Retina (tissue), 1 donor: ENCODE data around the gene FAF2.
"Not testable (repeated sequence)": the region's sequence is repeated elsewhere in the genome, so short reads cannot be mapped to it uniquely, and the experiment has no call there.

ENCODE experiments used
- DNase-seq: peaks from one replicate; pipeline ENCODE4 v3.0.0-alpha.2; 2016

The FAF2 gene, protein sequence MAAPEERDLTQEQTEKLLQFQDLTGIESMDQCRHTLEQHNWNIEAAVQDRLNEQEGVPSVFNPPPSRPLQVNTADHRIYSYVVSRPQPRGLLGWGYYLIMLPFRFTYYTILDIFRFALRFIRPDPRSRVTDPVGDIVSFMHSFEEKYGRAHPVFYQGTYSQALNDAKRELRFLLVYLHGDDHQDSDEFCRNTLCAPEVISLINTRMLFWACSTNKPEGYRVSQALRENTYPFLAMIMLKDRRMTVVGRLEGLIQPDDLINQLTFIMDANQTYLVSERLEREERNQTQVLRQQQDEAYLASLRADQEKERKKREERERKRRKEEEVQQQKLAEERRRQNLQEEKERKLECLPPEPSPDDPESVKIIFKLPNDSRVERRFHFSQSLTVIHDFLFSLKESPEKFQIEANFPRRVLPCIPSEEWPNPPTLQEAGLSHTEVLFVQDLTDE

DNA sequence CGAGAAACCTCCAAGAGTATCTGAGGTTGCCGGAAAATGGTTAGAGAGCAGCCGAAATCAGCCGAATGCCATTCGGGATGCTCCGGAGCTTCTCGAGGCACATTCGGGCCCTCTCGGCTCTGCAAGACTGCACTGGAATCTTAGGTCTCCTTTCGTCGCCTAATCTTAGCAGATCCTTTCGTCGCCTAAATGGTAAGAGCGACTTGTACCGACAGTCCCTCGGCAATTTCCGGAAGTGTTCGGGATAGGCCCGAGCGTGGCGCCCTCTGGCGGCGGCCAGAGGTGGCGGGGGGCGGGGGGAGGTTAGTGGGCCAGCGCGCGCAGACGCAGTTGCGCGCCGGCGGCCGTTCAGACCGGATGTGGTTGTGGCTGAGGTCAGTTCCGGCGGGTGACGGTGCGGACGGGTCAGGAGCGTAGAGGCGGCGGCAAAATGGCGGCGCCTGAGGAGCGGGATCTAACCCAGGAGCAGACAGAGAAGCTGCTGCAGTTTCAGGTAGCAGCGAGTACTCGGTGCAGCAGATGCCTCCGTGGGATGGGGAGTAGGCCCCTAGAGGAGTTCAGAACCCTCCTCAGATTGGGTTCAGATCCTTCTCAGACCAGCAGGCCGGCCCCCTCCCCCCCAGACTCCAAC, at the start of gene FAF2:
TSS of gene FAF2 (plus strand) at position 408 of the 631 bp plus-strand sequence. CDS start at position 431, 23 bp downstream.
- DNase-seq: peak; percentile 98

DNA sequence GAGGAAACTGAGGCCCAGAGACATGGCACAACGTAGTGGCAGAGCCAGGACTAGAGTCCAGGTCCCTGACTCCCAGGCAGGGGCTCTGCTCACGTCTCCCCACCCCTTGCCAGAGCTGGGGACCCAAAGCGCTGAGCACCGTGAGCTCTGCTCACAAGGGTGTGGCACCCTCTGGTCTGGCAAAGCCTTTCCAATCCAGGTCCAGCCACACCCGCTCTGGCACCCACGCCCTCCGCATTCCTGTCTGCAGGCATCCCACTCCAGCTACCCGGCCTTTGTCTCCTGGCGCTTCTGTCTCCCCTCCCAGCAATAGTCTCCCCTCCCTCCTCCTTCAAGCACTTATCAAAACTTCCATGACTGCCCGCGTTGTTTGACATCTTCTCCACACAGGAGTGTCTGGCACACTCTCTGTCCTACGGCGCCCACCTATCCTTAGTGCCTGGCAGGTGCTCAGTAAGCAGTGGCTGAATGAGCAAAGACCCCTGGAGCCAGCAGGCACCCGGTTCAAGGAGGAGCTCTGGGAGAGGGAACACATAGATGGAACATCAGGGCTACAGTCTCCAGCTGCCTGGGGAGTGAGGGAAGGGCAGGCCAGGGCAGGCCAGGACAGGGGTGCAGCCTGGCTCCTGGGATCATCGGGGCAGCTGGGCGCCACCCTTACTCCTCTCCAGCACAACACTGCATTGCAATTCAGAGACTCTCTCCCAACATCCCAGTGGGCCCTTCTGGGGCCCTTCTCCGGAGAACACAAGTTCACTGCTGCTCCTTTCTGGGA, 47.6 kb upstream of the FAF2 start:
- DNase-seq: no peak

DNA sequence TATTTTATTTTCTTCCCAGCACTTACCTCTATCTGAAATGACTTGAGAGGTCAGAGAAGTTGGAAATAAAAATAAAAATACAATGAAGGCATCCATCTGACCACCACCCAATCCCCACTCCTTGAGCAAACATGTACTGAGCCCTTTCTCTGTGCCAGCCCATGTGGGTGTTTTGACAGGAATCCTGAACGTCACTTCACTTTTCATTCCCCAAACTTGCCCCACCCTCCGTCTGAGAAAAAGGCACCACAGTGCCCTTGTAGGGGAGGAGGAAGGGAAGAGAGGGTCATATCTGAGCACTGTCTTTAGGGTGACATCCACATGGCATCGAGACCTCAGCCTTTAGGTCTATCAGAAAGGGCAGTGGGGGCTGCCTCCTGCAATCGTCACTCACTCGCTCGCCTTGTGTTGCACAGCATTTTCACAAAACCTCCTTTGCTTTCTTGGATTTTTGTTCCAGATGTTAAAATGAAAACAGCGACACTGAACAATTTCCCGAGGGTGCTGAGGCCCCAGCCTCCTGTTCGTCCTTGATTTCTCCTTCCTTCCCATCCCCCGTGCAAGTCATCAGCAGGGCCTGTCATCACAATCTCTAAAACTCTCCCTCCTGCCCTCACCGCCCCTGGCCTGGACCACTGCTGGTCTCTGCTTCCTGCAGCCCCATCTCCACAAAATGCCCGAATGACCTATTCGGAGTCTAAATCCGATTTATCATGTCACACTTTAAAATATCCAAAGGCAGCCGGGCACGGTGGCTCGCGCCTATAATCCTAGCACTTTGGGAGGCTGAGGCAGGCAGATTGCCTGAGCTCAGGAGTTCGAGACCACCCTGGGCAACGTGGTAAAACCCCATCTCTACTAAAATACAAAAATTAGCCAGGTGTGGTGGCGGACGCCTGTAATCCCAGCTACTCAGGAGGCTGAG, 46.6 kb upstream of the FAF2 start:
- DNase-seq: no peak

DNA sequence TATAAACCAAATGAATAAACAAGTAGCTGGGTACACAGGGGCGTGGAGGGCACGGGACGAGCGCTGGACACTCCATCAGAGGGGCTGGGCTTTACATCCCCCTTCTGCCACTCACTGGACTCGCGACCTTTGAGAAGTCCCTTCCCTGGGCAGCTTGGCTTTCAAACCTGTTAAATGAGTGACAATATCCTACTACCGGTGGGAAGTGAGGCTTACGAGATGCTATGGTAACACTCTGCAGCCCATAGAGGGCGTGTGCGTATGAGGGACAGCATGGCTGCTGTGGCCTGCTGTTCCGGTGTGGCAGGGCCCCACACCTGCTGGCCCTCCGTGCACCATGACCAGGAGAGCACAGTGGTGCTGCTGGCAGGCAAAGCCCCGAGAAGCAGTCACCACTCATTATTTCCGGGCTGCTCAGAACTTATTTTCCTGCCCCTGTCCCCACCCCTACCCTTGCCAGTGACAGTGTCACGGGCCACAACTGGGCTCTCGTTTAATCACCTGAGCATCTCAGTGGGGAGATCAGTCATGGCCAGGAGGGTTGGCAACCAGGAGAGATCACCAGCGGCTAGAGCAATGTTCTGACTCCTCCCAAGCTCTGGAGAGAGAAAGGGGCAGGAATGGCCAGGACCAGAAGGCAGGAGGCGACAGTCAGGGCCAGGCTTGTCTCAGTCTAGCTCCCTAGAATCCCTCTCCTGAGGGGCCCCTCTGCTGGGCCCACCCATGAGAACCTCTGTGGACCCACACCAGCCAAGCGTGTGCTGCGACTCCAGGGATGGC, 42.3 kb upstream of the FAF2 start:
- no peak for DNase-seq

DNA sequence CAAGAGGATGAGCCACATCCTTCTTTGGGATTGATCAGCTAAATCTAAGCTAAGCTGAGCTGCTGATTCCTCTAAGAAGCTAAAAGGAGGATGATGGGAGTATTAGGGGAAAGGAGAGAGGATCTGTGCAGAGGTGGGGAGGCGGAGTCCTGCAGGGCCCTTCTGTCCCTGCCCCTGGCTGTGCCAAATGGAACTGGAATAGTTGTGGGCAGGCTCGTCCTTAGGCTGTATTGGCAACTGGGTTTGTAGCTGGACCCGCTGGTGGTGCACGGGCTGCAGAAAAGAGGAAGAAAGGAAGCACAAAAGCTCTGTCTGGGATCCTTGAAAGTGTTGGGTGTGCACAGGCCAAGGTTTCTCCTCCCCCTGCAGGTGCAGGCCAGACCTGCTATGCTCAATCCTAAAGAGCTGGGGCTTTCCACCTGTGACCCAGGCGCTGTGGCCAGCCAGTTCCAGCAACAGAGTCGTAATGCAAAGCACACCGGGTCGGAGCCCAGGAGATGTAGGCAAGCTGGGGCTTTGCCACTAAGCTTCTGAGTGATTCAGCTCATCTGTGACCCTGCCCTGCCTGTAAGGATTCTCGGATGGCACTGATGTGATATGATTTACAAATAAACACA, 41.6 kb upstream of the FAF2 start:
- DNase-seq: no peak

DNA sequence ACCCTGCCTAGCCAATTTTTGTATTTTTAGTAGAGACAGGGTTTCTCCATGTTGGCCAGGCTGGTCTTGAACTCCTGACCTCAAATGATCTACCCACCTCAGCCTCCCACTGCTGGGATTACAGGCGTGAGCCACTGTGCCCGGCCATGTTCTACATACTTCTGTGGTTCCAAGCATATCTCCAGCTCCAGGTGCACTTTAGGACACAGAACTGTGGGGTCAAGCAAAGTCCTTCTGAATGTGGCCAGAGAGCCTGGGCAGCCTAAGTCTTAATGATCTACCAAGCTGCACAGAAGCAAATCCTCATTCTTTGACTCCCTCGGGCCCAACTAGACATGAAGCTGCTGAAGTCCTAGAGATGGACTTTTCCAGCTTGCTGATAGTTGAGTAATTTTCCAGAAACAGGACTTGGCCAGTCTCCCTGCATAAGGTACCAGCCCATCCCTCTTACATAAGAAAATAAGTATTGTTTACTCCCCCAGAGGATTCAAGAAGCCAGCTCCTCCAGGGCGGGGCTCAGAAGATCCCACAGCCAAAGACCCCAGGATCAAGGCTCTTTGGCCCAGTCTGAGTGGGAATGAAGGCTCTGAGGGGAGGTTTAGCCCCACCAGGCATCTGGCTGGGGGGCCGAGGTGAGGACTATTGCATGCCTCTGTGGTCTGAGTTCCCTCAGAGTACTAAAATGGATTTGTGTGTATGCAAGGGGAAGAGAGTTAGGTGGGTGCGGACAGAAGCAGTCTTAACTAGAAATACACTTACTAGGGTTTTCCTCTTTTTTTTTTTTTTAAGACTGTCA, 40.5 kb upstream of the FAF2 start:
- no peak for DNase-seq

DNA sequence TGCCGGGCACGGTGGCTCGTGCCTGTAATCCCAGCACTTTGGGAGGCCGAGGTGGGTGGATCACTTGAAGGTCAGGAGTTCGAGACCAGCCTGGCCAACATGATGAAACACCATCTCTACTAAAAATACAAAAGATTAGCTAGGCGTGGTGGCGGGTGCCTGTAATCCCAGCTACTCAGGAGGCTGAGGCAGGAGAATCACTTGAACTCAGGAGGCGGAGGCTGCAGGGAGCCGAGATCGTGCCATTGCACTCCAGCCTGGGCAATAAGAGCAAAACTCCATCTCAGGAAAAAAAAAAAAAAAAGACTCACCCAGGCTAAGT, 40.0 kb upstream of the FAF2 start:
- DNase-seq: not testable (repeated sequence)

DNA sequence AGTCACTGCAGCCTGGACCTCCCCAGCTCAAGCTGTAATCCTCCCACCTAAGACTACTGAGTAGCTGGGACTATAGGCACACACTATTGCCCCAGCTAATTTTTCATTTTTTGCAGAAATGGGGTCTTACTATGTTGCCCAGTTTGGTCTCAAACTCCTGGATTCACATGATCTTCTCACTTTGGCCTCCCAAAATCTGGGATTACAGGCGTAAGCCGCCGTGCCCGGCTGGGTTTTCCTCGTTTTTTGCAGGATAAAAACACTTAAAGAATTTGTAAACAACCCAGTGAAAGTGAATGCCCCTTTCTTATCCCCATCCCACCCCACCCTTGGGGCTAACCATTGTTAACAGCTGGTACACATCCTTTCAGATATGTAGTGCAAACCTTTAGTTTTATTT, 39.6 kb upstream of the FAF2 start:
- DNase-seq: no peak

DNA sequence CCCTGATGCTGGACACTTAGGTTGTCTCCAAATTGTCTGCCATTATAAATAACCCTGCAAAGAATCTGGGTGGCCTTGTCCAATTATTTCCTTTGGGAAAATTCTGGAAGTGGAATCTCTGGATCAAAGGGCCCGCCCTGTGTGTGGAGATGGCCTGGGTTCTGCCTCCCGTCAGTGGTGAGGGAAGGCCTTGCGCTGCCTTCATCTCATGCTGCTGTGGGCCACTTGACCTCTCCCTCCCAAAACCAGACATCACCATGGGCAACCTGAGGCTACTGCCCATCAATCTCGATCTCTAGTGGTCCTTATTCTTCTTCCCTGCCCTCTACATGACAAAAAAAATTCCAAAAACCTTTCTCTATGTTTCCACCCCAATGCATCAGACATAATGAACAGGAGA, 38.4 kb upstream of the FAF2 start:
- DNase-seq: no peak

DNA sequence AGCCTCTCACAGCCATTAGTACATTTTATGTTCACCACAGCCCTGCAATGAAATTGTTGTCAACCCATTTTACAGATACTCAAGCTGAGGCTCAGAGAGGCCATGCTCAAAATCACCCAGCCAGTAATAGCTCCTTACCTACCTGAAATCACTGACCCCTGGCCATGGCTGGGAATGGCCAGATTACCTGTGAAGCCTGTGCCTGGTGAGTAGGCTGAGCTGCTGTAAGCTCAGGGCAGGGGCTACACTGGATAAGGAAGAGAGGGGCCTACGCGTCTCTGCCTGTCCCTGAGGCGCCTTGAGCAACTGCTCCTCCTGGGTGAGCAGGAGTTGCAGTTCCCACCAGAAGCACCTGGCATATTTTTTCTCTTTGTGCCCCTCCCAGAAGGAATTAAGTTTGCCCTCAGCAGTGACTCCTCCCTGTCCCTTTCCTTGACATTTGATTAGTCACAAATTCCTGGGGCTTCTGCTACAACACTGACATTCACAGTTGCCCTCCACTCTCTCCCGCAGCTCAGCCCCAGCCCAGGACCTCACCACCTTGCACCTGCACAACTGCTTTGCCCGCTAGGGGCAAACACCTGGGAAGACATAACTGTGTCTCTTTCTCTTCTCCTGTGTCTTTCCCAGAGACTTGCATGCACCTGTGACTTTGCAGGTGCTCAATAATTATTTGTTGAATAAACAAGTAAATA, 37.6 kb upstream of the FAF2 start:
- DNase-seq: no peak

DNA sequence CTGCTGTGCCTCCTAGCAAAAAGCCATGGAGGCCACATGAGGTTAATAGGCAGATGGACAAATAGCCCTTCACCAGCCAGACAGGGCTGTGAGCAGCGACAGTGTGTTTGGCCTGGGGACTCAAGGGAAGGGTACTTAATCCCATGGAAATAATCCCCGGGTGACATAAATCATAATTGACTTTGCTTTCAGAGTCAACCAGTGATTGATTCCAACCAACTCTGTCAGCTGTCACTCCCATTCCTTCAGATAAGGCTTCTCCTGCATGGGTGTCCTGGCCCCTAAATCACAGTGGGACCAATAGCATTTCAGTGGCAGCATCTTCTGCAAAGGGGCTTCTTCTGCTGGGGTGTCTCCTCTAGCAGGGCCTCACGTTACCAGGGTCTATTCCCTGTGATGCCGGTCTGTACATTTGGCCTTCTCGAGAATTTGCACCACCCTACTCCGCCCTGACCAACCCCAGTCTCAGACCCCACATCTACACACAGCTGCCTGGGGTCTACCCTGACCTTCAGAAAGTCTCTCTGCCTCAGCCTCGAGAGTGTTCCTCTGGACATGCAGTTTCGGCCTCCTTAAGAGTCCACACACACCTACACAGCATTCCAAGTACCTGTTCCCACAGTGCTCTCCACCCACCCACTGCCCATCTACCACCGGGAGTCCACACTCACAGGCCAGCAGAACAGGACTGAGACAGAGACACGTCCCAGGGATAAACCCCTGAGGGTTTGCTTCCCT, 35.5 kb upstream of the FAF2 start:
- DNase-seq: no peak

DNA sequence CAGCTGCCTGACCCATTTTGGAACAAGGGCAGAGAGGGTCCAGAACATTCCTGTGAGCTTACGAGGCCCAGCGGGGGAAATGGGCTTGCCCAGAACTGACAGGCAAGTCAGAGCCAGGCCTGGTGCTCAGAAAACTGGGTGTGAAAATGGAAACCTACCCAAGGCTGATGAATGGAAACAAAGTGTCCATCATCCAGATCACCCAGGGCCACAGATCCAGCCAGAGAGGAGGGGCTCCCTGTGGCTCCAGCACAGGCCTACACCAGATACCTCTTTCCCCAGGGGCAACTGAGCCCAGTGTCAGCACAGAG, 35.0 kb upstream of the FAF2 start:
- no peak for DNase-seq

DNA sequence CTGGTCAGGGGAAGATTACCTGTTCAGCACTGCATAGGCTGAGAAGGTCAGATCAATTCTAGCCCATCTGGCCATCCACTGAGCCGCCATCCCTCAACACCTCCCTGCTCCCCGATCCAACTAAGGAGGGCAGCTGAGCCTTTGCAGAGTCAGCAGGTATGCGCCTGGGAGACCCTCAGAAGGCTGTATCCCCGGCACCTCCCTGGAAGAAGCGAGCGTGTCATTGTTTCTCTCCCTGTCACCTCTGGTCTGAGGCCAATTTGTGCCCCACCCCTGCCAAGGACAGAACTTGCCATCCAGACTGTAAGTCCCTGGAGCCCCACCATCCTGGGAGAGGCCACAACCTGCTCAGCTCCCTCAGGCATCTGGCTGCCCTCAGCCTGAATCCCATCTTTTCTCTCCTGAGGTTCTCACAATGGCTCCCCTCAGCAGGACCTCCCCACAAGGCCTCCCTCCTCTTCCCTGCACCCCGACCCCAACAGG, 34.4 kb upstream of the FAF2 start:
- no peak for DNase-seq

DNA sequence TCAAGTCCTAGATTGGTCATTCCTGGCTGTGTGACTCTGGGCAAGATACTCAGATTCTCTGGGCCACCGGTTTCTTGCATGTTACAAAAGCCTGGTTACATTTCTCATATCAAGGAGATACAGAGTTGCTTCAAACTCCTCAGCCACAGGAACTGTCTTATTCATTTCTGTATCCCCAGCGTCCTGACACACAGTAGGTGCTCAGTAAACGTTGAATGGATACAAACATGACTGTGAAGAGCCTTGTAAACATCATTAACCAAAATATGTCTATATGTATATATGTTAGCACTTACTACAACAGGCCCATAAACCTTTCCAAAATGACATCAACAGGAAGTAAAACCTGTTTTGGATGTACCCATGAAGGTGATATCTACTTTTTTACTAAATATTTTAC, 33.5 kb upstream of the FAF2 start:
- no peak for DNase-seq

DNA sequence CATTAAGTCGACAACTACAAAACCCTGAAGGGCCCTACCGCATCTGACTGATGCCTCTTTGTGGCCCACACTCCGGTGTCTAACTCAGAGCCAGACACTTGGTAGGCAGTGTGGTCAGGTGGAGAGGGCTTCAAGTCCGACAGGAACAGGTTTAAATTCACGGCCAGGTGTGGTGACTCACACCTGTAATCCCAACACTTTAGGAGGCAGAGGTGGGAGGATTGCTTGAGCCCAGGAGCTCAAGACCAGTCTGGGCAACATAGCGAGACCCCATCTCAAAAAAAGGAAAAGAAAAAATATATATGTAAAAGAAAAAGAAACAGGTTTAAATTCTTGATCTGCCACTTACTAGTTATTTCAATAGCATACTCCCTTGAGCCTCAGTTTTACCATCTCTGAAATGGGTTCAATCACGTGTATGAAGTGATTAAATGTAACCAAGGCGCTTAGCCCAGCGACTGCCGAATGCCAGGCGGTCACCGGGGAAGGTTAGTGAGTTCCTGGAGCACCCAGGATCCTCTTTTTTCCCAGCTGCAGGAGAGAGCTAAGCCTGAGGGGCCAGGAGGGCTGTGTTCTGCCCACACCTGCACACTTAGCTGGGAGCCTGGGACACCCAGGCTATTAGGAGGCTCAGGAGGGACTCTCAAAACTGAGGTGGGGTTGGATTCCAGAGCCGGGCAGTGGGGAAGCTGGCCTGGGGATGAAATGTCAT, 32.8 kb upstream of the FAF2 start:
- no peak for DNase-seq

DNA sequence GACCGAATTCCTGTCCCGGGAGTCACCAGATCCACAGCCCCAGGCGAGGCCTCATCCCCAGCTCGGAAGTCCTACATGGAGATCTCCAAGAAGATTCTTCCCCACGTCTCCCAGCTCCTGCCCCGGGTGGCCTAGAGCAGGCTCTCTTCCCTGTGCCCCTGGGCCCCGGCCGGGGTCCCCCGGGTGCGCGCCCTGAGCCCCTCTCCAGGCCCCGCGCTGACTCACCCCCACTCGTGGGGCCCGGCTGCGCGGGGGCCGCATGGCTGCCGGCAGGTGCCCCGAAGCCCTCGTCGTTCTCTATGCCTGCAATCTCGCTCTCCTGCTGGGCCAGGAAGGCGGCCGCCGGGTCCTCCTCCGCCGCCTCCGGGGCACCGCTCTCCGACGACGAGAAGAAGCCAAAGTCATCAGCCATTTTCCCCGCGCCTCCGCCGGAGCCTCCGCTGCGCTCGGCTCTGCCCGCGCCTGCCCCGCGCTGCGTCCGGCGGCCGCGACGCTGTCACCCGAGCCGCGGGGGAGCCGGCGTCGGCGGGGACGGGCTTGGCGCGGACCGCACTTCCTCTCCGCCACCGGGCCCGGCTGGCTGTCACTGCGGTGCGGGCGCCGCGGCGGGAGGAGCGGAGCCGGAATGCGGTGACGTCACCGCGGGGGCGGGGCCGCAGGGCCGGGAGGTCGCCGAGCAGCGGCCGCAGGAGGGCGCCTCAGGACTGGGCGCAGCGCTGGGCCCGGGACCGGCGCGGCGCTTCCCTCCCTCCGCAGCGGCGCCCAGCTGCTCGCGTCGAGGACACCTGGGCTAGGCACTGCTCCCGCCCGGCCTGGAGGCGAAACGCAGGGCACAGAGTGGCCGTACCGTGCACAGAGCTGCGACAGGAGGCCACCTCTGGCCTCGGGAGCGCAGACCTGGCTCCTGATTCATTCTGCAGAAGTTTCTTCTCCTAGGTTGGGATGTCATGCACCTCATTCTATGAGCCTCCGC, 31.9 kb upstream of the FAF2 start, which contains the start of gene CLTB:
TSS of gene CLTB (minus strand) at position 588 of the 973 bp plus-strand sequence. CDS start at position 412, 176 bp downstream.
- peak; percentile 94 for DNase-seq

DNA sequence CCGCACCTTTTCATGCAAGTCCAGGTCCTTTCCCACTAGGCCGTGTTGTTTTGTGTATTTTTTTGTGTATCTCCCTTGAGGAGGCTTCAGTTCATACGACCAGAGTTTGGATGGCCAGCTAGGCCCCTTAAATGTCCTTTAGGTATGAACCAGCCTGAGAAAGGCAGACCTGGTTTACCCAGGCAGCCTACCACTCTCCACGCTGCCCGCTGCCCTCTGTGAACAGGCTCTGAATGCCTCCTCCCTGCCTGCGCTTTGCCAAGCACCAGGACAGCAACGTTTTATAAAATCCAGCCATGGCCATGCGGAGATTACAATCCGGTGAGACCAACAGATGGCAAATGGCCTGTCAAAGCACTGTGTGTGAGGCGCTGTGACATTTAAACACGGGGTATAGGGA, 31.2 kb upstream of the FAF2 start:
- DNase-seq: no peak
